ENCODE measurements around the gene HDAC7.
A peak's percentile ranks its signal among the peaks of the same experiment; 100 is the strongest.
"Not testable (repeated sequence)": the region's sequence is repeated elsewhere in the genome, so short reads cannot be mapped to it uniquely, and the experiment has no call there.

The HDAC7 gene

DNA sequence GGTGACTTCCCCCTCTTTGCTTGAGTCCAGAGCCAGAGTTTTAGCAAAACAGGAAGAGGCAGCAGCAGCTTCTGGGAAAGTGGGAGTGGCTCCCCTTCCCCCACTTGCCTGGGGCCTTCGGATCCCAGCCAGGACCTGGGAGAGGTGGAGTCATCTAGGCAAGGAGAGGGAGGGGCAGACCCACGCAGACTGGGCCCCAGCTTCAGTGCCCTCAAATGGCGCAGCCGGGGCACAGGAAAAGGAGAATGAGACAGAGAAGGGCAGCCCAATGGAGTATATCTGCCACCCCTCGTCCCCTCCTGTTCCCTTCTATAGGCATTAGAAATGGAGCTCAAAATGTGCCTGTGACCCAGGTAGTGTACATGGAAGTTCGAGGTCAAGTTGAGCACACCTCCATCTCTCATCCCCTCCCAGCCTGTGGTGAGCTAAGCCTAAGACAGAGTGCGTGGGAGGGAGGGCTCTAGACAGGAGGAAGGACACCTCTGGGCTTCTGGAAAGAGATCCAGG, 9.3 kb upstream of the HDAC7 start:
- DNase-seq (ENCODE audit: low spot score) = no peak

DNA sequence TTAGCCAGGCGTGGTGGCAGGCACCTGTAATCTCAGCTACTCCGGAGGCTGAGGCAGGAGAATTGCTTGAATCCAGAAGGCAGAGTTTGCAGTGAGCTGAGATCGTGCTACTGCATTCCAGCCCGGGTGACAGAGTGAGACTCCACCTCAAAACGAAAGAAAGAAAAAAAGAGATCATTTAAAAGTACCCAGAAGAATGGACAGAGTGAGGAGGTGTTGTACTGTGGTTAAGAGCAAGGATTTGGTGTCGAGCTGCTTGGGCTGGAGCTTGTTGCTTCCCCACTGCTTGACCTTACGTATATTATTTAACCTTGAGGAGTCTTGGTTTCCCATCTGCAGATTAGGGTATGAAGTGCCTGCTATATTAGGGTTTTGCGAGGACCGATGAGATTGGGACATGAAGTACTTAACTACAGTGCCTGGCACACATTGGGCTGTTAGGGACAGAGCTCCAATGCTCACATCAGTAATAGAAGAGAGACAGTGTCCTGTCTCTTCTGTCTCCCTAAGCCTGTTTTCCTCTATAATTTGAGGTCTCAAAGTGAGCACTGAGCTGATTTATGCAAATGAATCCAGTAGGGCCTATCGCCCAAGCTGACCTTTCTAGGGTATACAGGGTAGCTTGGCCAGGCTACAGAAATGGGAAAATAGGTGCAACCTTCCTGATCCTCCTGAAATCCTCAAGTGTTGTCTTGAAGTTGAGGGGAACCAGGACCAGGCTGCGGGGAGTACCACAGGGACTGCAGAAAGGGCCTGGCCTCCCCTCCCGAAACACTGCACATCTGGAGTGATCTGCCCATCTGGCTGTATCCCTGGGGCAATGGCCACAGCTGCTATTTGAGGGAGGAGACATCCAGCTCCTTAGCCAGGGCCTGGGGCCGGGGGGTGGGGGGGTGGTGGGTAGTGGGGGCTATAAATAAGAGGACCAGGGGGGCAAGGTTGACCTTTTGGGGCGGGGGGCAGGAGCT, 8.6 kb upstream of the HDAC7 start:
- DNase-seq (ENCODE audit: low spot score) = no peak

GRCh38 chr12:47825173-47825639, 5.5 kb upstream of the HDAC7 start:
- DNase-seq (ENCODE audit: low spot score) = no peak

DNA sequence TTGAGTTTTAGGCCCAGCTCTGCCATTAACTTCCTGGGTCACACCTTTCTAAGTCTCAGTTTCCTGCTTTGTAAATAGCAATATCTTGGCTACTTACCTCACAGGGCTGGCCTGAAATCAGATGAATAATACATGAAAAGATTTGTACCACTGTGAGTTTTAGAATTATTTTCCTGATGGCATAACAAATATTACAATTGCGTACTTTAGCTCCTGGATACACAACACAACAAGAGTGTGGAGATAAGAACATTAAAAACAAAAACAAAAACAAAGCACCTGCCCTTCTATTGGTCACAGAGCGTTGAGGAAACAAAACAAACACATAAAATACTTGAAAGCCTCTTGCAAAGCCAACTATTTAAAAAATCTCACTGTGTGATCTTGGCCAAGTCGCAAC, 4.9 kb upstream of the HDAC7 start:
- DNase-seq (ENCODE audit: low spot score) = no peak

DNA sequence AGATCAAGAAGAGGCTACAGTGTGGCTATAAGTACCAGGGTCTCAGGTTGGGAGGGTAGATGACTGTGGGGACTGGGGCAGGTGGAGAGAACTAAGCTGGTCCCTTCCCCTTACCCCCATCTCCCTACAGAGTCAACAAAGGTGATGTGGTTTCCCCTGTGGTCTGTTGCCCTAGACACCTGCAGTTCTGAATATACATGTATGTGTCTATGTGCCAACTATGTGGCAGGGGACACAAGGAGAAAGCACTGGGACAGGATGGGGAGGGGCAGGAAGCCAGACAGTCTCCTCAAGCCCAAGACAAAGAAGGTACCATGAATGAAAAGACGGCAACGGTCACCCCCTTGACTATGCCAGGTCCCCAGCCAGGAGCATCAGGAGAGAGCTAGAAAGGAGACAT, 4.5 kb upstream of the HDAC7 start:
- DNase-seq (ENCODE audit: low spot score) = no peak

DNA sequence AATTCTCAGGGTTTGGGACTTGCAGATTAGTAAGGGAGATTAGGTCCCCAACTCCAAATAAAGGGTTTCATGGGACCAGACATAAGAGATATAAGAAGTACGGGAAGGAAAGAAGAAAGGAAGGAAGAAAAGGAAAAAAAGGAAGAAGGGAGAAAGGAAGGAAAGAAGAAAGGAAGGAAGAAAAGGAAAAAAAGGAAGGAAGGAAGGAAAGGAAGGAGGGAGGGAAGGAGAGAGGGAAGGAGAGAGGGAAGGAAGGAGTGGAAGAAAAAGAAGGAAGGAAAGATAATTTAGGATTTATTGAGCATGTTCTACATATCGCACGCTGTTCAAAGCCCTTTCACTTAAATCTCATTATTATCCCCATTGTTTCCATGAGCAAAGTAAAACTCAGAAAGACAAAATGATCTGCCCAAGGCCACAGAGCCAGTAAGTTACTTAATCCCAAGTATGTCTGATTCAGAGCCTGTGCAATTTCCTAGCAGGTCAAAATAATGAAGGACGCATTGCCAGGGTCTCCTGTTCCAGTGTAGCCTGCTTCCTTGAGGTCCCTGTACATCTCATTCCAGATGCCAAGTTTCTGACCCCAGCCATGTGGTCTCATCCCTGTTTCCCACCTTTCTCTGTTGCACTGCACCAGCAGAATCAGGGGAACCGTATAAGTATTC, 3.9 kb upstream of the HDAC7 start:
- DNase-seq (ENCODE audit: low spot score) = no peak

DNA sequence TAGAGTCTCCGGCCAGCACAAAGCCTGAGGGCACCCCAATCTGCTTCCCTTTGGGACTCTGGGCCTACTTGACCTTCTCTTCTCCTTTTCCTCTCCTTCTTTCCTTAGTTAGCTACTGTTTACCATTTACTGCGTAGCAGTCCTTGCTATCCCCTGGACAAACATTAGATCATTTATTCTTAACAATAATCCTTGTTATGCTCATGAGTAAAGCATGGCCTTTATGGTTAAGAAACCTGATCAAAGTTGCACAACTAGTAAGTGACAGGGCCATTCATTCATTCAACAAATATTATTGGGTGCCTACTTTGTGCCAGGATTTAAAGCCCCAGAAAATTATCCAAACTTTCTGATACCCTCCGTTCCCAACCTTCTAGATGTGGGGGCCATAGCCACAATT, 3.2 kb upstream of the HDAC7 start:
- DNase-seq (ENCODE audit: low spot score) = no peak

DNA sequence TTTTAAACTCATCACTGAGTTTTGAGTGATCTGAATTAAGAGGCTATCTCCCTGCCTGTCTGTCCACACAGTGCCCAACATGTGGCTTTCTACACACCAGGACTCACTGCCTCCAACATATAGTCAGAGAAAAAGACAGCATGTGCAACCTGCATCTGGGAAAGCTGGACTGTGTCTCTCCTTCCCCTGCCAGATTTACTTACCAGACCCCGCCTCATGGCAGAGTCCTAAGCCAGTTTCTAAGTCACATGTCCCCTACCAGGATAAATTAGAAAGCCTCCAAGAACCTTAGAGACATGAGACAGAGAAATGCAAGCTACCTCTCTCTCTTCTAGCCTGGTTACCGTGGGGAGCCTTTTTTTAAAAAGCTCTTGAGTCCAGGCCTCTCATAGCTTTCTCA, 2.7 kb upstream of the HDAC7 start:
- no peak for DNase-seq (ENCODE audit: low spot score)

- DNase-seq (ENCODE audit: low spot score) = no peak
Observed at GRCh38 chr12:47821346-47821706, 1.6 kb upstream of the HDAC7 start.

GRCh38 chr12:47820631-47821345, 1.1 kb upstream of the HDAC7 start:
- peak; percentile 92 for DNase-seq (ENCODE audit: low spot score)

DNA sequence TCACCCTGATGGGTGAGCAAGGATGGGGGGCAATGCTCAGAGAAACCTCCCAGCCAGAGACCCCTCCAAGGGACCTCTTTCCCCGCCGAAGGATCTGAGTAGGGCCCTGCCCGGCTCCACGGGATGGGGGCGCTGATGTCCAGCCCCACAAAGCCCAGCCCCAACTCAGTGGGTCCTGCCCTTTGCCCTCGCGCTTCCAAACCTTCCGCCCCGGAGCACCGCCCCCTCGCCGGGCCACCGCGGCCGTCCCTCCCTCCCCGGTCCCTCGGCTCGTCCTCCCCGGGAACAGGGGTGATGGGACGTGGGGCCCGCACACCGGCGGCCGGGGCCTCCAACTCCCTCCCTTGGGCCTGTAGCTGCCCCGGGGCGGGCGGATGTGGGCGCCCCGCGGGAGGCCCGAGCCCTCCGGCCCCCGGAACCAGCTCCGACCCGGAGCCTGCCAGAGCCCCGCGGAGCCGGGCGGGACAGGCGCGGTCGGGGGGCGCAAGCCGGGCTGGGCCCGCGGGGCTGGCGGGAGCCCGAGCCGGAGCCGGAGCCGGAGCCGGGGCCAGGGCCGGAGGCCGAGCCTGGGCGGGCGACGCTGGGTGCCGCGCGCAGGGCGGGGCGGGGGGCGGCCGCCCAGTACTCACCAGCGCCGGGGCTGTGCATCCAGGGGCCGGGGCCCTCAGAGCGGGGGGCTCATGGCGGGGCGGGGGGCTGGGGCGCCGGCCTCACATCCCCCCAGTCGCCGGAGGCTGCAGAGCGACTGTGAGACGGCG, 386 bp downstream of the HDAC7 start:
- no peak for DNase-seq (ENCODE audit: low spot score)

- no peak for DNase-seq (ENCODE audit: low spot score)
Observed at GRCh38 chr12:47818467-47819137, 1.1 kb downstream of the HDAC7 start.

DNA sequence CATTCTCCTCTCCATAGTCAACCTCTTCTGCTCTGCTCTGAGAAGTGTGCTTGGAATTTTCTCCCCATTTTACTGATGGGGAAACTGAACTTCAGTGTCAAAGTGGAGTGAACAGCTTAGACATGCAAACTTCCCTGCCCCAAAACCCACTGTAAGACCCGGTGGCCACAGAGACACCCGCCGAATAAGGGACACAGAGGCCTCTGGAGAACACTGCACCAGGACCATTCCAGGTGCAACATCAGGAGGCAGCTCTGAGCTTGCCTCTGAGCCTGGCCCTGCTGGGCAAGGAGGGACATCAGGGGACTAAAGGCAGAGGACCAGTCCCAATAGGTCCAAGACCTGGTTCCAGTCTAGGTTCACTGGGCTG, 1.7 kb downstream of the HDAC7 start:
- DNase-seq (ENCODE audit: low spot score) = no peak

DNA sequence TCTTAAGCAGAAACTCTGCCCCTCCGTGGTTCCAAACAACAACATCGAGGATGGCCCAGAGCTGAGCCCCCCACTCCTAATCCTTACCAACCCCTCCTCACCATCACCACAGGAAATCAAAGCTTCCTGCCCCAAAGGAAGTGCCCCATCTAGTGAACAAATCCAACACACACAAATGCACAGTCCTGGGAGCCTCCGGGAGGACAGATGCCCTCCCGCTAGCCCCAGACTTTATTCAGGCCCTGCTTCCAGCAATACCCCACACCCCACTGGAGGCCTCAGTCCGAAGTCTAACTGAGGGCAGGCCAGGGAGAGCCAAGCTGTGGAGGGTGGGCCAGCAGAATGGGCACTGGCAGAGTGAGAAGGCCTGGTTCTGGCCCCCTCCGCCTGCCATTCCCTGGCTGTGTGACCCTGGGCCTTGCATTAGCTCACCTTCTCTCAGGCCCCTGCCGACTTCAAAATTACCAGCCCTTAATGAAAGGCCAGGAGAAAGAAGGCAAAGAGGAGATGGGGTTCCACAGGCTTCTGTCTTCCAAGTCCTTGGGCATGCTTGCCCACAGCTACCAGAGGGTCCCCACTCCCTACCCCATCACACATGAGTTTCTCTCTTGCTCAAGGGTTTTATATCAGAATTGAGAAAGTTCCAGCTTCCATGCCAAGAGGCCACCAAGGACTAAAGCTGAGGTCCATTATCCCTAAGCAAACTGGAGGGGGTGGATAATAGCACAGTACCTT, 2.3 kb downstream of the HDAC7 start:
- DNase-seq (ENCODE audit: low spot score) = no peak

- peak; percentile 81 for DNase-seq (ENCODE audit: low spot score)
Observed at GRCh38 chr12:47816403-47817271, 3.1 kb downstream of the HDAC7 start.

DNA sequence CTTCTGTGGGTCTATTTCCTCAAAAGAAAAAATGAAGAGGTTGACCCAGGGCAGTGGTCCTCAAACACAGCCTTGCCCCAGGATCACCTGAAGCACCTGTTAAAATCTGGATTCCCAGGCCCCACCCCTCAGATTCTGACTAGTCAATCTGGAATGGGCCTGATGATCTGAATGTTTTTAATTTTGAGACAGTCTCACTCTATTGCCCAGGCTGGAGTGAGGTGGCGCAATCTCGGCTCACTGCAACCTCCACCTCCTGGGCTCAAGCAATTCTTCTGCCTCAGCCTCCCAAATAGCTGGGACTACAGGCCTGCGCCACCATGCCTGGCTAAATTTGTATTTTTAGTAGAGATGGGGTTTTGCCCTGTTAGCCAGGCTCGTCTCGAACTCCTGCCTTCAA, 4.3 kb downstream of the HDAC7 start:
- DNase-seq (ENCODE audit: low spot score) = not testable (repeated sequence)

- no peak for DNase-seq (ENCODE audit: low spot score)
Observed at GRCh38 chr12:47814539-47815170, 5.0 kb downstream of the HDAC7 start.

- DNase-seq (ENCODE audit: low spot score) = no peak
Observed at GRCh38 chr12:47813511-47814196, 6.0 kb downstream of the HDAC7 start.
